Uterus (tissue), 2 donors: Measurements from ENCODE around the gene DDAH2.

Experiments
- POLR2A ChIP-seq, 2 donors: fragments of 450-650 bp; IDR thresholded peaks; one replicate each; pipeline ENCODE4 v1.6.1; 2016; ENCODE audit warnings: antibody characterized with exemption in 2 of 2, mild to moderate bottlenecking in 1 of 2, moderate library complexity in 1 of 2
- TF ChIP-seq, protein P1 (sequence below), 4 experiments: fragments of 200-600 bp in 2 of 4; fragments of 450-650 bp in 2 of 4; sonication (generic) in 2 of 4; IDR thresholded peaks; one replicate each; pipeline ENCODE4 v1.5.1; 2016 to 2019; ENCODE audit warnings: antibody characterized with exemption in 4 of 4, mild to moderate bottlenecking in 2 of 4, moderate library complexity in 1 of 4

DNA sequence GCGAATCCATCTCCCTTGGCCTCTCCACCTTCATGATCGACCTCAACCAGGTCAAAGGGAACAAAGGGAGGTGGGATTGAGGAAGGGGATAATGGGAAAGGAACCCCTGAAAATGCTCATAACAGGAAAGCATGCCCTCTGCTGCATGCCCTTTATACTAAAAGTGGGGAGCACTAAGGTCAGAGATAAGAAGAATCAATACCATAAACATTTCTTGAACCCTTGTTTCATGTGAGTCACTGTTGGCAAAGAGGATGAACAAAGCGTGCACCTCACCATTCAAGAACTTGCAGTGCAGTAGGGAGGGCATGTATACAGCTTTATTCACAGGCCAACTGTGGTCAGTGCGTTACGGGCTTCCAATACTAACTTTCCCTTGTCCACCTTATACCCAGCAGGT is 31.7 kb upstream of the DDAH2 start:
- TF ChIP-seq POLR2A (IDR thresholded peaks at IDR 0.05): no peak
- TF ChIP-seq, protein P1, sequence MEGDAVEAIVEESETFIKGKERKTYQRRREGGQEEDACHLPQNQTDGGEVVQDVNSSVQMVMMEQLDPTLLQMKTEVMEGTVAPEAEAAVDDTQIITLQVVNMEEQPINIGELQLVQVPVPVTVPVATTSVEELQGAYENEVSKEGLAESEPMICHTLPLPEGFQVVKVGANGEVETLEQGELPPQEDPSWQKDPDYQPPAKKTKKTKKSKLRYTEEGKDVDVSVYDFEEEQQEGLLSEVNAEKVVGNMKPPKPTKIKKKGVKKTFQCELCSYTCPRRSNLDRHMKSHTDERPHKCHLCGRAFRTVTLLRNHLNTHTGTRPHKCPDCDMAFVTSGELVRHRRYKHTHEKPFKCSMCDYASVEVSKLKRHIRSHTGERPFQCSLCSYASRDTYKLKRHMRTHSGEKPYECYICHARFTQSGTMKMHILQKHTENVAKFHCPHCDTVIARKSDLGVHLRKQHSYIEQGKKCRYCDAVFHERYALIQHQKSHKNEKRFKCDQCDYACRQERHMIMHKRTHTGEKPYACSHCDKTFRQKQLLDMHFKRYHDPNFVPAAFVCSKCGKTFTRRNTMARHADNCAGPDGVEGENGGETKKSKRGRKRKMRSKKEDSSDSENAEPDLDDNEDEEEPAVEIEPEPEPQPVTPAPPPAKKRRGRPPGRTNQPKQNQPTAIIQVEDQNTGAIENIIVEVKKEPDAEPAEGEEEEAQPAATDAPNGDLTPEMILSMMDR (IDR thresholded peaks at IDR 0.05): no peak
